ENCODE results near the gene CHURC1. TPM values are rescaled to one million over a fixed set of nuclear protein-coding genes. Genes with fewer than 3 reads are reported as not detected.

The CHURC1 gene
- total RNA-seq, 4 donors from 2014 or later, result 52.4 to 79.2 (median 63.8) TPM

GRCh38 chr14:64889352-64889751 is 24.9 kb upstream of the CHURC1 start:
- no peak for DNase-seq (ENCODE audit: low spot score in 2 of 2)
- H3K4me3 ChIP-seq (ENCODE audit: low read depth, poor library complexity, severe bottlenecking), result no peak overlapping the region
- 93 to 95% methylated on average over 6 of the region's 6 CpGs for WGBS, 2 donors
- intact Hi-C loops (cut with DNase I; ENCODE audit: low total_unique reads), result no loop called here
- no peak for TF ChIP-seq POLR2A (IDR thresholded peaks at IDR 0.05)
- TF ChIP-seq CTCF (IDR thresholded peaks at IDR 0.05), result no peak

- DNase-seq (ENCODE audit: low spot score in 2 of 2), result no peak
- 79 to 80% methylated on average over 4 of the region's 4 CpGs for WGBS, 2 donors
Measured at GRCh38 chr14:64891173-64891838, 22.9 kb upstream of the CHURC1 start.

GRCh38 chr14:64891839-64892375 is 22.3 kb upstream of the CHURC1 start:
- WGBS, 2 donors, result 41 to 50% methylated on average over 2 of the region's 2 CpGs
- intact Hi-C loops (cut with DNase I; ENCODE audit: low total_unique reads), result loop anchor here (10.0 kb wide), 1 partner anchor 67 kb away; no protein-coding TSS in a partner anchor
- no peak for DNase-seq (ENCODE audit: low spot score in 2 of 2)
- no peak overlapping the region for H3K4me3 ChIP-seq (ENCODE audit: low read depth, poor library complexity, severe bottlenecking)
- no peak for TF ChIP-seq CTCF (IDR thresholded peaks at IDR 0.05)

More at GRCh38 chr14:64891173-64891838, 22.9 kb upstream of the CHURC1 start:
- no peak for TF ChIP-seq POLR2A (IDR thresholded peaks at IDR 0.05)
- TF ChIP-seq CTCF (IDR thresholded peaks at IDR 0.05), result no peak
- no peak overlapping the region for H3K4me3 ChIP-seq (ENCODE audit: low read depth, poor library complexity, severe bottlenecking)
- intact Hi-C loops (cut with DNase I; ENCODE audit: low total_unique reads), result loop anchor here (10.0 kb wide), 1 partner anchor 67 kb away; no protein-coding TSS in a partner anchor

GRCh38 chr14:64899958-64900357 is 14.3 kb upstream of the CHURC1 start:
- intact Hi-C loops (cut with DNase I; ENCODE audit: low total_unique reads), result loop anchor here (10.0 kb wide), 1 partner anchor 75 kb away; no protein-coding TSS in a partner anchor
- DNase-seq (ENCODE audit: low spot score in 2 of 2), result no peak
- H3K4me3 ChIP-seq (ENCODE audit: low read depth, poor library complexity, severe bottlenecking), result no peak overlapping the region
- 79 to 85% methylated on average over 1 of the region's 1 CpG for WGBS, 2 donors
- TF ChIP-seq POLR2A (IDR thresholded peaks at IDR 0.05) (no peak), CTCF (IDR thresholded peaks at IDR 0.05) (no peak)

- WGBS, 2 donors, result 40 to 44% methylated on average over 6 of the region's 6 CpGs
Measured at GRCh38 chr14:64906022-64906421, 8.2 kb upstream of the CHURC1 start.

More at GRCh38 chr14:64906022-64906421, 8.2 kb upstream of the CHURC1 start:
- H3K4me3 ChIP-seq (ENCODE audit: low read depth, poor library complexity, severe bottlenecking), result no peak overlapping the region
- DNase-seq (ENCODE audit: low spot score in 2 of 2), result no peak
- TF ChIP-seq POLR2A (IDR thresholded peaks at IDR 0.05) (no peak), CTCF (IDR thresholded peaks at IDR 0.05) (no peak)
- intact Hi-C loops (cut with DNase I; ENCODE audit: low total_unique reads), result no loop called here
